Activated CD4-positive, alpha-beta T cell treated with anti-CD3 and anti-CD28 coated beads for 36 hours (primary cell): ENCODE data around the gene TERT. TPM values are rescaled to one million over a fixed set of nuclear protein-coding genes. Genes with fewer than 3 reads are reported as not detected.
"Not testable (repeated sequence)": the region's sequence is repeated elsewhere in the genome, so short reads cannot be mapped to it uniquely, and the experiment has no call there.

Experiments used
- ATAC-seq: fragments of 200-7000 bp; cut with Tn5 transposase; one replicate; pipeline ENCODE4 v1.10.0; 2021; ENCODE audit warnings: mild to moderate bottlenecking, moderate library complexity
- CTCF ChIA-PET: fragments of 350-600 bp; sonication (Branson Sonifier 250); formaldehyde crosslinking; loops from one replicate; lab custom pipeline; 2021; ENCODE audit warnings: antibody characterized with exemption; lab: Charles Lee
- POLR2A ChIA-PET: fragments of 350-600 bp; sonication (Branson Sonifier 250); formaldehyde crosslinking; loops from one replicate; lab custom pipeline; 2021; ENCODE audit warnings: antibody characterized with exemption, inconsistent platforms; lab: Charles Lee
- DNase-seq: peaks from one replicate; pipeline ENCODE4 v3.0.0-alpha.2; 2020
- H3K27ac Mint-ChIP-seq: one replicate; pipeline ENCODE4 v1.8.0; 2021; ENCODE audit warnings: mixed read lengths
- H3K27me3 Mint-ChIP-seq: one replicate; pipeline ENCODE4 v1.8.0; 2021; ENCODE audit warnings: mixed read lengths
- H3K36me3 Mint-ChIP-seq: one replicate; pipeline ENCODE4 v1.8.0; 2021; ENCODE audit warnings: low read depth, mixed read lengths
- H3K4me1 Mint-ChIP-seq: one replicate; pipeline ENCODE4 v1.8.0; 2021; ENCODE audit warnings: mixed read lengths
- H3K4me3 Mint-ChIP-seq: one replicate; pipeline ENCODE4 v1.8.0; 2021; ENCODE audit warnings: mild to moderate bottlenecking, moderate library complexity, mixed read lengths
- H3K9me3 Mint-ChIP-seq: one replicate; pipeline ENCODE4 v1.8.0; 2021; ENCODE audit warnings: low read depth, mixed read lengths
- intact Hi-C, 2 experiments: fragments of 100-400 bp; cut with DNase I in 1 of 2; cut with micrococcal nuclease in 1 of 2; formaldehyde crosslinking; loops; one replicate each; pipeline versions ENCODE4 v1.14.2 to v1.15.1; 2022 to 2024; cut with DNase I, micrococcal nuclease
- total RNA-seq, 2 experiments: library from RNA; stranded (reverse); gene quantifications; one replicate each; pipeline ENCODE4 v1.2.3, GENCODE V29; 2021

The TERT gene
- total RNA-seq, 2 experiments from 2014 or later, result 8.5 to 11.9 TPM

- Mint-ChIP-seq H3K4me3 (no peak overlapping the region), H3K27me3 (no peaks in the 10 kb centered on the region), H3K27ac (no peak overlapping the region), H3K4me1 (peaks cover 5% of the 10 kb centered on the region), H3K36me3 (peaks cover 15% of the 10 kb centered on the region), H3K9me3 (no peaks in the 10 kb centered on the region)
- intact Hi-C loops, result no loop called here
- DNase-seq (no peak), ATAC-seq (no peak)
- ChIA-PET CTCF (no interaction called here), POLR2A (no interaction called here)
Measured at GRCh38 chr5:1273745-1274144, 21.1 kb downstream of the TERT start.

- ChIA-PET CTCF (no interaction called here), POLR2A (no interaction called here)
- Mint-ChIP-seq H3K27me3 (no peaks in the 10 kb centered on the region), H3K9me3 (no peaks in the 10 kb centered on the region), H3K36me3 (peaks cover 16% of the 10 kb centered on the region), H3K4me3 (no peak overlapping the region), H3K27ac (no peak overlapping the region), H3K4me1 (peaks cover 11% of the 10 kb centered on the region)
- no peak for ATAC-seq
- intact Hi-C loops, result no loop called here
- no peak for DNase-seq
Measured at GRCh38 chr5:1272201-1272600, 22.7 kb downstream of the TERT start.

GRCh38 chr5:1270933-1271914 lies 23.6 kb downstream of the TERT start:
- H3K9me3 Mint-ChIP-seq, result no peaks in the 10 kb centered on the region
- H3K4me3 Mint-ChIP-seq, result no peak overlapping the region
- DNase-seq (no peak), ATAC-seq (no peak)
- intact Hi-C loops, result no loop called here
- ChIA-PET POLR2A (no interaction called here), CTCF (no interaction called here)
- H3K4me1 Mint-ChIP-seq, result peaks cover 11% of the 10 kb centered on the region
- no peak overlapping the region for H3K27ac Mint-ChIP-seq
- no peaks in the 10 kb centered on the region for H3K27me3 Mint-ChIP-seq
- H3K36me3 Mint-ChIP-seq, result peaks cover 17% of the 10 kb centered on the region

GRCh38 chr5:1270426-1270825 lies 24.4 kb downstream of the TERT start:
- no peak overlapping the region for H3K4me3 Mint-ChIP-seq
- ChIA-PET POLR2A (no interaction called here), CTCF (no interaction called here)
- no peak overlapping the region for H3K27ac Mint-ChIP-seq
- H3K4me1 Mint-ChIP-seq, result peaks cover 11% of the 10 kb centered on the region
- no peaks in the 10 kb centered on the region for H3K9me3 Mint-ChIP-seq
- DNase-seq, result no peak
- ATAC-seq, result no peak
- H3K36me3 Mint-ChIP-seq, result peaks cover 17% of the 10 kb centered on the region
- intact Hi-C loops, result no loop called here
- no peaks in the 10 kb centered on the region for H3K27me3 Mint-ChIP-seq

- POLR2A ChIA-PET, result no interaction called here
- no peak overlapping the region for H3K4me3 Mint-ChIP-seq
- peaks cover 11% of the 10 kb centered on the region for H3K4me1 Mint-ChIP-seq
- intact Hi-C loops, result no loop called here
- ATAC-seq, result peak; percentile 80
- no peaks in the 10 kb centered on the region for H3K27me3 Mint-ChIP-seq
- no peaks in the 10 kb centered on the region for H3K9me3 Mint-ChIP-seq
- peak; percentile 66 for DNase-seq
- peaks cover 18% of the 10 kb centered on the region for H3K36me3 Mint-ChIP-seq
- CTCF ChIA-PET, result no interaction called here
- H3K27ac Mint-ChIP-seq, result no peak overlapping the region
Measured at GRCh38 chr5:1268666-1269065, 26.2 kb downstream of the TERT start.

GRCh38 chr5:1268056-1268455 lies 26.8 kb downstream of the TERT start:
- H3K9me3 Mint-ChIP-seq, result no peaks in the 10 kb centered on the region
- peaks cover 18% of the 10 kb centered on the region for H3K36me3 Mint-ChIP-seq
- DNase-seq (no peak), ATAC-seq (no peak)
- no peaks in the 10 kb centered on the region for H3K27me3 Mint-ChIP-seq
- no peak overlapping the region for H3K27ac Mint-ChIP-seq
- H3K4me1 Mint-ChIP-seq, result peaks cover 11% of the 10 kb centered on the region
- ChIA-PET CTCF (no interaction called here), POLR2A (interaction anchor here (0.6 kb wide), 1 partner anchor 24 kb away, joined by 3 read pairs; no protein-coding TSS in a partner anchor)
- no peak overlapping the region for H3K4me3 Mint-ChIP-seq
- intact Hi-C loops, result no loop called here

GRCh38 chr5:1267464-1267863 lies 27.4 kb downstream of the TERT start:
- peaks cover 11% of the 10 kb centered on the region for H3K4me1 Mint-ChIP-seq
- CTCF ChIA-PET, result interaction anchor here (0.7 kb wide), 1 partner anchor 602 kb away, joined by 3 read pairs; no protein-coding TSS in a partner anchor
- H3K27me3 Mint-ChIP-seq, DNase-seq, POLR2A ChIA-PET, H3K4me3 Mint-ChIP-seq, H3K27ac Mint-ChIP-seq, intact Hi-C loops, ATAC-seq, H3K9me3 Mint-ChIP-seq: not testable (repeated sequence)
- H3K36me3 Mint-ChIP-seq, result peaks cover 20% of the 10 kb centered on the region

- Mint-ChIP-seq H3K36me3 (peaks cover 27% of the 10 kb centered on the region), H3K27ac (no peak overlapping the region), H3K27me3 (no peaks in the 10 kb centered on the region), H3K4me3 (no peak overlapping the region), H3K4me1 (peaks cover 11% of the 10 kb centered on the region), H3K9me3 (no peaks in the 10 kb centered on the region)
- no peak for DNase-seq
- intact Hi-C loops, result no loop called here
- ChIA-PET CTCF (interaction anchor here (0.6 to 0.7 kb wide), 3 partner anchors 15 to 601 kb away, joined by 3 to 4 read pairs (median 3); no protein-coding TSS in a partner anchor), POLR2A (no interaction called here)
- ATAC-seq, result no peak
Measured at GRCh38 chr5:1266791-1267190, 28.1 kb downstream of the TERT start.

- Mint-ChIP-seq H3K27ac (no peak overlapping the region), H3K27me3 (no peaks in the 10 kb centered on the region), H3K4me3 (no peak overlapping the region), H3K4me1 (peaks cover 11% of the 10 kb centered on the region), H3K9me3 (no peaks in the 10 kb centered on the region), H3K36me3 (peaks cover 27% of the 10 kb centered on the region)
- ATAC-seq (no peak), DNase-seq (no peak)
- ChIA-PET POLR2A (interaction anchor here (0.7 kb wide), 1 partner anchor 18 kb away, joined by 3 read pairs; no protein-coding TSS in a partner anchor), CTCF (interaction anchor here (0.7 kb wide), 1 partner anchor 441 kb away, joined by 4 read pairs; no protein-coding TSS in a partner anchor)
- intact Hi-C loops, result no loop called here
Measured at GRCh38 chr5:1265461-1266455, 29.1 kb downstream of the TERT start.

- intact Hi-C loops, result no loop called here
- POLR2A ChIA-PET, result no interaction called here
- Mint-ChIP-seq H3K27me3 (no peaks in the 10 kb centered on the region), H3K36me3 (peaks cover 26% of the 10 kb centered on the region), H3K27ac (no peak overlapping the region), H3K9me3 (no peaks in the 10 kb centered on the region), H3K4me1 (peaks cover 11% of the 10 kb centered on the region), H3K4me3 (no peak overlapping the region)
- CTCF ChIA-PET, result no interaction called here
- DNase-seq (no peak), ATAC-seq (no peak)
Measured at GRCh38 chr5:1265026-1265425, 29.8 kb downstream of the TERT start.

GRCh38 chr5:1264211-1264610 lies 30.7 kb downstream of the TERT start:
- no peaks in the 10 kb centered on the region for H3K9me3 Mint-ChIP-seq
- peaks cover 26% of the 10 kb centered on the region for H3K36me3 Mint-ChIP-seq
- intact Hi-C loops, result no loop called here
- H3K27ac Mint-ChIP-seq, result no peak overlapping the region
- ChIA-PET POLR2A (no interaction called here), CTCF (no interaction called here)
- H3K27me3 Mint-ChIP-seq, result no peaks in the 10 kb centered on the region
- ATAC-seq (no peak), DNase-seq (no peak)
- no peak overlapping the region for H3K4me3 Mint-ChIP-seq
- H3K4me1 Mint-ChIP-seq, result peaks cover 11% of the 10 kb centered on the region
